ENCODE data around the gene ICA1.

The ICA1 gene

DNA sequence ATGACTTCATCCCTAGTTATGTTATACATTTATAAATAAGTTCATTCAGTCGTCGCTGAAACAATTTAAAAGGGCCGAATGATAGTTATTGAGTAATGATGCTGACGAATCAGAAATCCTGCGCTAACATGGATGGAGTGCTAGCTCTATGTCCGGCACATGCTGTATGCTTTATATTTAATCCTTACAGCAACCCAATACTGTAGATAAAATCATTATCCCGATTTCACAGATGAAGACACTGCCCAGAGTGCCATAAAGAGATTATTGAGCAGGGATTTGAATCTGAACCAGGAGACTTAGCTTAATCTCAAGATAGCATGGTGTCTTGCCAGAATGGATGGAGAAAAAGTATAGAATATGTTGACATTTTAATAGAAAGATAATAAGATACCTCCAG, 1.1 kb upstream of the ICA1 start:
- no peak overlapping the region for H3K9ac ChIP-seq (ENCODE audit: low read length)
- peaks cover 35% of the 10 kb centered on the region for H3K27me3 ChIP-seq (ENCODE audit: control insufficient read depth, insufficient read depth, low read length)
- peak overlapping the region; percentile 68; the same call in 1 of the 2 replicates for H3K4me3 ChIP-seq (ENCODE audit: low read depth, low read length)
- no peak overlapping the region for H3K27ac ChIP-seq (ENCODE audit: low read depth, low read length)
- no peaks in the 10 kb centered on the region for H3K9me3 ChIP-seq (ENCODE audit: control insufficient read depth, insufficient read depth, low read depth, low read length)
- peaks cover 3% of the 10 kb centered on the region for H3K4me1 ChIP-seq (ENCODE audit: control insufficient read depth, insufficient read depth, low read length)
- H3K36me3 ChIP-seq (ENCODE audit: control insufficient read depth, insufficient read depth, low read length) = no peaks in the 10 kb centered on the region

GRCh38 chr7:8260871-8261694, 884 bp downstream of the ICA1 start:
- peaks cover 35% of the 10 kb centered on the region for H3K27me3 ChIP-seq (ENCODE audit: control insufficient read depth, insufficient read depth, low read length)
- peak overlapping the region; percentile 68 for H3K4me3 ChIP-seq (ENCODE audit: low read depth, low read length)
- H3K9me3 ChIP-seq (ENCODE audit: control insufficient read depth, insufficient read depth, low read depth, low read length) = no peaks in the 10 kb centered on the region
- H3K9ac ChIP-seq (ENCODE audit: low read length) = peak overlapping the region; percentile 47
- H3K27ac ChIP-seq (ENCODE audit: low read depth, low read length) = no peak overlapping the region
- H3K36me3 ChIP-seq (ENCODE audit: control insufficient read depth, insufficient read depth, low read length) = no peaks in the 10 kb centered on the region
- H3K4me1 ChIP-seq (ENCODE audit: control insufficient read depth, insufficient read depth, low read length) = peaks cover 3% of the 10 kb centered on the region

DNA sequence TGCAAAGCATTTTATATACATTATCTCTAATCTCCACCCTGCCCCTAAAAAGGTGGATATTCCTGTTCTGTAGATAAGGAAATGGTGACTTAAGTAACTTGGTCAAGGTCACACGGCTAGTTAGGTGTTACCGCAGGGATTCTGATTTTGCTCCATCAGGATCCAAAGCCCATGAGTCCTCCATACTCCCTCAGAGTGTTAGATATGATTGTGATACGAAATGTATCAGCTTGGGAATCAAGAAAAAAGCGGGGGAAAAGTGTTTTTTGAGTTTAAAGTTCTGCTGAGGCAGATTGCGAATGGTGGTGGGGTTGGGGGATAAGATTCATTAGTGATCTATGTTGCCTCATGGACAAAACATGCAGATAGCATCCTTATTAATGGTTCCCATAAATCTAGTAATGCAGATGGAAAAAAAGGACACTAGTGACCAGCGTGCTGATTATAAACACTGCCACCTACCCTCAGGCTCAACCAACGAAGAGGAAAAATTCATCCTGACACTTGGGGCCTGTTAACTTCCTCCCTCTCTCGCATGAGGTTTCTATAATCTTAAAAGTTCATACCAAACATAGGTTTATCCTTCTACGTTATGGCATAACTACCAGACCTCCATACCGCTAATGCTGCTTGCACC, 2.3 kb downstream of the ICA1 start:
- Histone ChIP-seq H3K27me3 (ENCODE audit: control insufficient read depth, insufficient read depth, low read length) (peaks cover 35% of the 10 kb centered on the region), H3K4me3 (ENCODE audit: low read depth, low read length) (no peak overlapping the region), H3K27ac (ENCODE audit: low read depth, low read length) (no peak overlapping the region), H3K4me1 (ENCODE audit: control insufficient read depth, insufficient read depth, low read length) (peaks cover 4% of the 10 kb centered on the region), H3K36me3 (ENCODE audit: control insufficient read depth, insufficient read depth, low read length) (no peaks in the 10 kb centered on the region), H3K9me3 (ENCODE audit: control insufficient read depth, insufficient read depth, low read depth, low read length) (no peaks in the 10 kb centered on the region), H3K9ac (ENCODE audit: low read length) (no peak overlapping the region)

DNA sequence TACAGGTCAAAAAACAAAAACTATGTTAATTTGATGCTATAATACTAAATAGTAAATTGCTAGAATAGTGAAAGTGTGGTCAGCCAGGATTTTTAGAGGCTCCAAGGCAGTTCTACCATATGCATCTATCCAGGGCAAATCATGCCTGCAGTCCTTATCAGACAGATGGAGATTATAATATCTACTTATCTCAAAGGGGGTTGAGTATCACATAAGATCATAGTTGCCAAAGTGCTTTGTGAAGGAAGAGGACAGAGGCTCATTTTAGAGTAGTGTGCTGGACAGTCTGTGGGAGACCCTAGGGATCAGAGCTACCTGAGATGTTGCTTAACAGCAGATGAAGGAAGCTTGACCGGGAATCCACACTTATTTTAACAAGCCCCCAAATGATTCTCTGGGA, 3.2 kb downstream of the ICA1 start:
- no peaks in the 10 kb centered on the region for H3K9me3 ChIP-seq (ENCODE audit: control insufficient read depth, insufficient read depth, low read depth, low read length)
- no peak overlapping the region for H3K27ac ChIP-seq (ENCODE audit: low read depth, low read length)
- no peak overlapping the region for H3K4me3 ChIP-seq (ENCODE audit: low read depth, low read length)
- peaks cover 9% of the 10 kb centered on the region for H3K4me1 ChIP-seq (ENCODE audit: control insufficient read depth, insufficient read depth, low read length)
- H3K27me3 ChIP-seq (ENCODE audit: control insufficient read depth, insufficient read depth, low read length) = peaks cover 28% of the 10 kb centered on the region
- H3K9ac ChIP-seq (ENCODE audit: low read length) = no peak overlapping the region
- no peaks in the 10 kb centered on the region for H3K36me3 ChIP-seq (ENCODE audit: control insufficient read depth, insufficient read depth, low read length)

DNA sequence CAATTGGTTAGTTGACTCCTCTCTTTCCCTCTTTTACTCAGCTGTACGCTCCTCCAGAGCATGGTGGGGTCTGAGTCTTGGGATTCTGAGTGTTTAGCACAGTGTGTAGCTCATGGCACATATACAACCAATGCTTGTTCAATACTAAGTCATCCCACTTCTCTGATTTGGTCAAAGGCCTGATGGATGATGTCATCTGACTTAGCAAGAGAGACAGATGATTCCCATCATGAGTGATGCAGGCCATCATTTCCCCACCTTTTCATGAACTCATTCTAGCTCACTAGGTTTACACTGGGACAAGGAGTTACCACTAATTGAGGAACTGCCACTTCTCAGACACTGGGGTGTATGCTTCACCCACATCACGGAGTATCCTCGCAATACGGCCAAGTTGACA, 3.8 kb downstream of the ICA1 start:
- no peak overlapping the region for H3K27ac ChIP-seq (ENCODE audit: low read depth, low read length)
- H3K36me3 ChIP-seq (ENCODE audit: control insufficient read depth, insufficient read depth, low read length) = no peaks in the 10 kb centered on the region
- H3K4me1 ChIP-seq (ENCODE audit: control insufficient read depth, insufficient read depth, low read length) = peaks cover 9% of the 10 kb centered on the region
- H3K4me3 ChIP-seq (ENCODE audit: low read depth, low read length) = no peak overlapping the region
- H3K27me3 ChIP-seq (ENCODE audit: control insufficient read depth, insufficient read depth, low read length) = peaks cover 24% of the 10 kb centered on the region
- H3K9ac ChIP-seq (ENCODE audit: low read length) = no peak overlapping the region
- no peaks in the 10 kb centered on the region for H3K9me3 ChIP-seq (ENCODE audit: control insufficient read depth, insufficient read depth, low read depth, low read length)

GRCh38 chr7:8255680-8256655, 6.0 kb downstream of the ICA1 start:
- H3K9me3 ChIP-seq (ENCODE audit: control insufficient read depth, insufficient read depth, low read depth, low read length) = no peaks in the 10 kb centered on the region
- peaks cover 6% of the 10 kb centered on the region for H3K4me1 ChIP-seq (ENCODE audit: control insufficient read depth, insufficient read depth, low read length)
- no peak overlapping the region for H3K27ac ChIP-seq (ENCODE audit: low read depth, low read length)
- no peak overlapping the region for H3K4me3 ChIP-seq (ENCODE audit: low read depth, low read length)
- H3K27me3 ChIP-seq (ENCODE audit: control insufficient read depth, insufficient read depth, low read length) = peaks cover 7% of the 10 kb centered on the region
- no peak overlapping the region for H3K9ac ChIP-seq (ENCODE audit: low read length)
- H3K36me3 ChIP-seq (ENCODE audit: control insufficient read depth, insufficient read depth, low read length) = no peaks in the 10 kb centered on the region

DNA sequence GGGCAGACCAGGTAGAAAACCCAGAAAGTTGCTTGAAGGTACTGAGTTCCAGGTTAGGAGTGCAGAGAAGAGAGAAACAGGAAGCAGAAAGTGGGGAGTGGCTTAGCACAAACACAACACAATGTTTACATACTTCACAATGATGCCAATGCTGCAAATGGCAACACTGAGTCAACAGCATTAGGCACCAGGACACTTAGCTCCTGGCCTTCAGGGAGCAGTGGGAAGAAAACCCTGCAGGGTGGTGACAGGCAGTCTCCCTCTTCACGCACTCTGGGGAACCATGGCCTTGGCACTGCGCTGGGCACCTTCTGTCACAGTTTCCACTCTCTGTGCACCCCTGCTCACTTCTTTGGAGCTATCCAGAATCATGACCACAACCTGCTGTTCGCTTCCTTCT, 7.3 kb downstream of the ICA1 start:
- Histone ChIP-seq H3K9ac (ENCODE audit: low read length) (no peak overlapping the region), H3K27ac (ENCODE audit: low read depth, low read length) (no peak overlapping the region), H3K4me3 (ENCODE audit: low read depth, low read length) (no peak overlapping the region)

DNA sequence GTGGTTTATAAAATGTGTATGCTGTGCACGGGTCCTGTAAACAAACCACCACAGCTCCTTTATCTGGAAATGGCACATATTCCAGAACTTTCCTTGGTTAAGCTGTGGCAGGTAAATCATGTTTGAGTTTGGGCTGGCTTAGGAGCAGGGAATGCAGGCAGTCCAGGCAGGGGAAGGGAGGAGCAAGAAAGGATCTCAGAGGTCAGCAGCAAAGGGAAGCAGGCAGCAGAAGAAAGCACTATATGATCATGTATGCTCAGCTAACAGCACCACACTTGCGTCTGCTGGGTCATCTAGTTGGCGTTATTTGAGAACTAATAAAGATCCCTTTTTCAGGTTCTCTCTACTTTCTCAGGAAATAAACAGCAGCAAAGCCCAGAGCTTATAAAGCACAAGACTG, 7.8 kb downstream of the ICA1 start:
- Histone ChIP-seq H3K36me3 (ENCODE audit: control insufficient read depth, insufficient read depth, low read length) (no peaks in the 10 kb centered on the region), H3K9me3 (ENCODE audit: control insufficient read depth, insufficient read depth, low read depth, low read length) (no peaks in the 10 kb centered on the region)

More for the DNA sequence above, 7.3 kb downstream of the ICA1 start:
- H3K36me3 ChIP-seq (ENCODE audit: control insufficient read depth, insufficient read depth, low read length) = no peaks in the 10 kb centered on the region
- H3K27me3 ChIP-seq (ENCODE audit: control insufficient read depth, insufficient read depth, low read length) = no peaks in the 10 kb centered on the region
- H3K9me3 ChIP-seq (ENCODE audit: control insufficient read depth, insufficient read depth, low read depth, low read length) = no peaks in the 10 kb centered on the region
- H3K4me1 ChIP-seq (ENCODE audit: control insufficient read depth, insufficient read depth, low read length) = peaks cover 6% of the 10 kb centered on the region

DNA sequence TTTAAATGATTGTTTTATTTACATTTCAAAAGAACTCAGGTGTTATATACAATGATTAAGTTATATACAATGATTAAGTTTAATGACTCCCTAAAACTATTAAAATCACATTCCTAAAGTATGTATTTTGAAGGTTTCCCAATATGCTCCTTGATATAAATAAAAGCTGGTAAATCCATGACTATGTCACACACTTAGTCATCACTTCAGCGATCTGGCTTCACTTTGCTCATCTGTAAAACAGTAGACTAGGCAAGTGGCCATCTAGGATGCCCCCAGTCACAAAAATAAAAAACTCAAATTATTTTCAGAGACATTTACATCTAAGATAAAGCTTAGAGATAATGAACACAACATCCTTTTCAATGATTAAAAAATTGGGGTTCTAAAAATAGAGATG, 10.8 kb downstream of the ICA1 start:
- H3K4me1 ChIP-seq (ENCODE audit: control insufficient read depth, insufficient read depth, low read length) = peaks cover 6% of the 10 kb centered on the region
- no peak overlapping the region for H3K4me3 ChIP-seq (ENCODE audit: low read depth, low read length)
- H3K9me3 ChIP-seq (ENCODE audit: control insufficient read depth, insufficient read depth, low read depth, low read length) = no peaks in the 10 kb centered on the region
- no peak overlapping the region for H3K9ac ChIP-seq (ENCODE audit: low read length)
- no peak overlapping the region for H3K27ac ChIP-seq (ENCODE audit: low read depth, low read length)
- H3K36me3 ChIP-seq (ENCODE audit: control insufficient read depth, insufficient read depth, low read length) = no peaks in the 10 kb centered on the region
- no peaks in the 10 kb centered on the region for H3K27me3 ChIP-seq (ENCODE audit: control insufficient read depth, insufficient read depth, low read length)

More for the DNA sequence above, 7.8 kb downstream of the ICA1 start:
- Histone ChIP-seq H3K27ac (ENCODE audit: low read depth, low read length) (no peak overlapping the region), H3K27me3 (ENCODE audit: control insufficient read depth, insufficient read depth, low read length) (no peaks in the 10 kb centered on the region), H3K4me3 (ENCODE audit: low read depth, low read length) (no peak overlapping the region), H3K4me1 (ENCODE audit: control insufficient read depth, insufficient read depth, low read length) (peaks cover 6% of the 10 kb centered on the region), H3K9ac (ENCODE audit: low read length) (no peak overlapping the region)

GRCh38 chr7:8250547-8250946, 11.4 kb downstream of the ICA1 start:
- Histone ChIP-seq H3K9ac (ENCODE audit: low read length) (no peak overlapping the region), H3K9me3 (ENCODE audit: control insufficient read depth, insufficient read depth, low read depth, low read length) (no peaks in the 10 kb centered on the region), H3K27me3 (ENCODE audit: control insufficient read depth, insufficient read depth, low read length) (no peaks in the 10 kb centered on the region), H3K36me3 (ENCODE audit: control insufficient read depth, insufficient read depth, low read length) (no peaks in the 10 kb centered on the region), H3K4me3 (ENCODE audit: low read depth, low read length) (no peak overlapping the region), H3K4me1 (ENCODE audit: control insufficient read depth, insufficient read depth, low read length) (peaks cover 6% of the 10 kb centered on the region), H3K27ac (ENCODE audit: low read depth, low read length) (no peak overlapping the region)
